ENCODE data around the gene PFKL.

The PFKL gene

GRCh38 chr21:44299458-44300261 is at the start of gene PFKL:
TSS of gene PFKL (plus strand) at chr21:44300053. CDS start at chr21:44300106, 53 bp downstream.
- no peak for FAIRE-seq

DNA sequence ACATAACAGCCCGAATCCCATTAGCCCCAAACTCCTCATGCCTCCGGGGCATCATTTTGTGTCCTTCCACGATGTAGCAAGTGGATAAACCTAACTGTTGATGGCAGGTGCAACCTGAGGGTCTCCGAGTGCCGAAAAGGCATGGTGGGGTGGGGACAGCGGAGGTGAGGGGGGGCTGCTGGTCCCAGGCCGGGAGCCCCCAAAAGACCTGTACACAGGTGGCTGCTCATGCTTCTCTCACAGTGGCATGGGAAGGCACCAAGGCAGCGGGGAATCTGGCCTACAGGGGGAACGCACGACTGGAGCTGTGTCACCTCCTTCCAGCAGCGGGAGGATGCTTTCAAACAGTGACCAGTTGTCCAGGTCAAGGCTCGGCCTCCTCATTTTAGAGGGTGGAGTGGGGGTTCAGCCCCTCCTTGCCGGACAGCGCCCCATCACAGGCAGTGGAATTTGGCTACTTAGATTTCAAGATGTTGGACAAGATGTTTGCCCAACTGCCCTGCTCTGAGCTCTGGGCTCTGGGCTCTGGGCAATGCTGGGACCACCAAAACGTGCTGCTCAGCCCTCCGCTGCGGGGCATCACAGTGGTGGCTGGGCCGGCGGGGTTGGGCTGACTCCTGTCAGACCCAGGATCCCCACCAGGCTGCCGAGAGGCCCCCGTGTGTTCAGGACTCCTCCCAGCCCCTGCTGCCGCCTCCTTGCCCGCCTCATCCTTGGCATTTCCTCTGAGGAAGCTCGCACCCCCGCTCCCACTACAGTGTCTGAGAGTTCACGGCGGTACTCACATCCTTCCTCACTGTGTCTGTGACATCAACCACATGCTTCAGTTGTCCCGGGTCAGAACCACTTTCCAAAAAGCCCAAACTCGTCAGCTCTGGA is 45.8 kb upstream of the PFKL start:
- FAIRE-seq, result no peak

DNA sequence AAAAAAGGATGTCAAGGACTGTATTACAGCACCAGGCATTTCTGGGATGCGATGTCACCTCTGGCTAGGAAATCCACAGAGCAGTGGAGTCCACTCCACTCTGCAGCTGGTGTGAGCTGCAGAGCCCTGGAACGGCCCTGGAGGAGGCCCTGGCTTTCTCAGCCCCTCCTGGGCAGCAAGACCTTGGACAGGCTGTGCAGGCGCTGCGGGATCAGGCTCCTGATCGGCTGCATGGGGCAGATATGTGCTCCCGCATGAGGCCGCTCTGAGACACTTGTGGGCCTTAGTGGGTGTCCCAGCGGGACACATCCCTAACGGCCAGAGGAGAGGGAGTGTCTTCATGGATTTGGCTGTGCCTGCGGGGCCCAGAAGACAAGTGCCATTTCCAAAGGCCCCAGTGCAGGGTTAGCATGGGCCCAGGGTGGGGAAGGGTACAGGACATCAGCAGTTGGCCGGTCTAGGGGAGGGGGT is 44.3 kb upstream of the PFKL start:
- FAIRE-seq, result no peak

- FAIRE-seq, result no peak
Measured at GRCh38 chr21:44258056-44258725, 41.7 kb upstream of the PFKL start.

DNA sequence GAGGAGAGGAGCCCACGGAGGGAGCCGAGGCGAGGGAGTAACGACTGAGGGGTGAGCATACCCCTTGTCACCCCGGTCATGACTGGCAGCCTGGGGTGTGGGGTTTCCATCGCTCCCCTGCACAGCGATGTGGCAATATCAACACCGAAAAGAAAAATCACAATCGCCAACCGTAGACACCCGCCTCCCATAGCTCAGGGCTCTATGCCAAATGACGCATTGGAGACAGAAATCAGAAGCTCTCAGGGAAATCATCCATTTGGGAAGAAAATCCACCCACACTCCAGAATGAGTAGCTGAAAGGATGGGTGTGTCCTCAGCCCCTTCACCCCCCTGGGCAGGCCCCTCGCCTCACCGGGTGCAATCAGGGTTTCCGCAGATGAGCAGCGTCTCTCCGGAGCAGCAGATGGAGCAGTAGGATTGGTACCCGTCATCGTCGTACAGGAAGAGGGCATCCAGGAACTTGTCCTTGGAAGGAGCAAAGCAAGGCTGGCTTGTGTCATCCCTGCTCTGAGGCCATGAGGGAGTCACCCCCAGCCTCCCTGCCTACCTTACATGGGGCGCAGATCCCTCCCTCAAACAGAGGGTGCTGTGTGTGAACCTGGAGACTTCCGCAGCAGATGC is 40.7 kb upstream of the PFKL start:
- no peak for FAIRE-seq

- FAIRE-seq, result no peak
Measured at GRCh38 chr21:44260066-44260465, 39.8 kb upstream of the PFKL start.

- no peak for FAIRE-seq
Measured at GRCh38 chr21:44260791-44261631, 38.8 kb upstream of the PFKL start.

DNA sequence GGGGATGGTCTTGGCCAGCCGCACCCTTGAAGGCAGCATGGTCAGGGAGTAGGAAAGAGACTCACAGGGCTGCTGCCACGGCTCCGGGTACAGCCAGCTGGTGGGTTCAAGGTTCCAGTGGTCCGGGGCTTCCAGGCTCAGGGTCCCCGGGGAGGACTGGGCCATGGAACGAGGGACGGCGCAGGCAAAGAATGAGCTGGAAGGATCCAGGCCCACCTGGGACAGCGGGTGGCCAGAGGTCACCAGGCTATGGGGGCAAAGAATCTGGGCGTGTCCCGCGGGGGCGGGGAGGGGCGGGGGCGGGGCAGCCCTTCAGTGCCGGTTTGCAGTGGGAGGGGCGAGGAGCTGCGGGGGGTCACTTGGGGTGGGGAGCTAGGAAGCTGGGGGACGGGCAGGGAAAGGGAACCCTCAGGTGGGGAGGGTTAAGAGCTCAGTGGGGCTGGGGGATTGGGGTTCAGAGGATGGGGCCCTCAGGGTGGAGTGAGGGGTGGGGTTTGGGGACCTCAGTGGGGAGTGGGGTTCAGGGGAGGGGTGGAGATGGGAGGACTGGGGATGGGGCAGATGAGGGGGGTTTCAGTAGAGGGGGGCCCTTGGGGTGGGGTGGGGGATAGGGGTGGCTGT is 38.1 kb upstream of the PFKL start, which contains the start of gene DNMT3L:
Gene DNMT3L (minus strand): TSS at position 223 of the 621 bp plus-strand sequence. CDS start 638 bp downstream, outside the sequence.
- FAIRE-seq, result no peak

DNA sequence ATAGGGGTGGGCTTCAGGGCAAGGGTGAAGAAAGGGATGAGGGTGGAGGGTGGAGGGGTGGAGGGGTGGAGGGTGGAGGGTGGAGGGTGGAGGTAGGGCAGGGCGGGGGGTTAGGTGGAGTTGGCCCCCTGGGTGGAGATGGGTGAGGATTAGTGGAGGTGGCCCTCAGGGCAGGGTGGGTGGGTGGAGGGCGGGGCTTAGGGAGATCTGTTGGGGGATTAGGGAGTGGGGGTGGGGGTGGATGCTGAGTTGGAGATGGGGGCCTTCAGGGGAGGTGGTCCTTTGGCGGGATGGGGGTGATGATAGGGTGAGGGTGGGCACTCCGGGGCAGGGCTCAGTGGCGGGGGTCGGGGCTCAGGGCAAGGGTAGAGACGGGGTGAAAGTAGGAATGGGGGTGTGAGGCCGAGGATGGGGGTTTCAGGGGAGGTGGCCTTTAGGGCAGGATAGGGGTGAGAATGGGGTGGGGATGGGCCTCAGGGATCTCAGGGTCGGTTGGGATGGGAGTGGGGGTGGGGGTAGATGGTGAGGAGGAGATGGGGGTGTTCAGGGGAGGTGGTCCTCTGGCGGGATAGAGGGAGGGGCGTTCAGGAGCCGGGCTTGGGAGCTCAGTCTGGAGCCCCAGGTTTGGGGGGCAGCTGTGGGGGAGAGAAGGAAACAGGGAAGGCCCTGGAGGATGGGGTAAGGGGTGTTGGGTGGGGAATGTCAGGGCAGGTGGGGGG is 37.4 kb upstream of the PFKL start:
- no peak for FAIRE-seq

GRCh38 chr21:44263221-44263760 is 36.6 kb upstream of the PFKL start:
- no peak for FAIRE-seq

DNA sequence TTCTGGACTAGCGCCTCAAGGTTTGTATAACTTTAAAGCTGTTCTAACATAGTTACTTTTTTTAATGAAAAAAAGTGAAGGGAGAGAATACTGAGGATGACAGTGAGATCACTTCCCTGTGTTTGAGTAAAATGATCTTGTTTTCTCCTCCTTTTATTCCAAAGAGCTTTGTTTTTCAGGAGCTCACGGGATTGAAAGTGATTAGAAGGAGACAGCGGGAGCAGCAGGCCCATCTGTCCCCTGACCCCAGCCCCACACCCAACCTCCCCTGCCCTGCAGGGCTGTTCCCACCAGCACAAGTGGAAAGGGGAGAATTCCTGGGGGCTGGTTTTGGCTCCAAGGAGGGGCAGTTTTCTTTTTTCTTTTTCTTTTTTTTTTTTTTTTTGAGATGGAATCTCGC is 36.1 kb upstream of the PFKL start:
- FAIRE-seq, result no peak

- no peak for FAIRE-seq
Measured at GRCh38 chr21:44265734-44266270, 34.1 kb upstream of the PFKL start.

DNA sequence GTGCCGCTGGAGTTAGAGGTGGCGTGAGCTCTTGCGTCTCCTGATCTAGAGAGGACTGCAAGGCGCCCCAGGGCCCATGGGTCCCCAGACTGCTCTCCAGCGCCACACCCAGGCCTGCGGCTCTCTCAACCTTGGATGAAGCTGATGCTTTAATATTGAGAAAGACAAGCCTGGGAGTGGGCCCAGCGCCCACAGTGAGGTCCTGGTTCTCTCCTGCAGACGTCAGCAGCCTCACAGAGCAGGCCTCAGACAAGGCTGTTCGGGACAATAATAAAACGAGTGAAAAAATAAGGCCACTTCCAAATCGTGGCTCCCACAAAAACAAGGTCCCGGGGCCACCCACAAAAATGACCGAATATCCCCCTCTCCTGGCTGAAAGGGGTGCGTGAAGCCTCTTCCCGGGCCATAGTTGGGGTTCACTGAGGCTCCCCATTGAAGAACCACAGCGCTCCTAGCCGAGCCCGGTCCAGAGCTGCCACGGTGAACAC is 32.2 kb upstream of the PFKL start:
- FAIRE-seq, result no peak

GRCh38 chr21:44269090-44269489 is 30.8 kb upstream of the PFKL start:
- FAIRE-seq, result no peak

DNA sequence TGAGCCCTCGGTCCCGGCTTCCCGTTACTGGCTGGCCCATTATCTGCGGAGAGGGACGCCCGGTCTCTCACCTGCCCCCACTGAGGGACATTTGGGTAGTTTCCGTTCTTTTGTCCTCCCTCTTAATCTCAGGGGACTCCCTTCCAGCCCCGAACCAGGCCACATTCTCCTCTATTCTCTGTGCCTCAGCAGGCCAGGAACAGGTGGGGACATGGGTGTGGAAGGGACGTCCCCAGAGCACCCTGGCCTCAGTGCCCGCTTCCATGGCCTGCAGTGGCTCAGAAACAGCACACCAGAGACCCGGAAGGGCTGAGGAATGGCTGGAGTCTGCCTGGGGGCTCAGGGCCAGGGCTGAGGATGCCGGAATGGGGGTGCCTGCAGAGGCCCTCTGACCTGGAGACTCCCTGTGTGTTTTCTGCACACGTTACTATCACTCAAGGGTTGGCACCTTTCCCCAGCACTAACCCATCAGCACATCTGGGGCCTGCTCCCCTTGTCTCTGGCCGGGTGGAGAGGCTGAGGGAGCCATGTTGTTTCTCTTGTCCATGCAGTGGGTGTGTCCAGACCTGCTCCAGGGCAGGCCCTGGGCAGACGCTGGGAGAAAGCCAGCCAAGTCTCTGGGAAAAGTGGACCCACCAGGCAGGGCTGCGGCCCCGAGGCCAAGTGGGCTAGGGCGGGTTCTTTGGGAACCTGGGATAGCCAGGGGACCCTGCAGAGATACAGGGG is 28.1 kb upstream of the PFKL start:
- no peak for FAIRE-seq

DNA sequence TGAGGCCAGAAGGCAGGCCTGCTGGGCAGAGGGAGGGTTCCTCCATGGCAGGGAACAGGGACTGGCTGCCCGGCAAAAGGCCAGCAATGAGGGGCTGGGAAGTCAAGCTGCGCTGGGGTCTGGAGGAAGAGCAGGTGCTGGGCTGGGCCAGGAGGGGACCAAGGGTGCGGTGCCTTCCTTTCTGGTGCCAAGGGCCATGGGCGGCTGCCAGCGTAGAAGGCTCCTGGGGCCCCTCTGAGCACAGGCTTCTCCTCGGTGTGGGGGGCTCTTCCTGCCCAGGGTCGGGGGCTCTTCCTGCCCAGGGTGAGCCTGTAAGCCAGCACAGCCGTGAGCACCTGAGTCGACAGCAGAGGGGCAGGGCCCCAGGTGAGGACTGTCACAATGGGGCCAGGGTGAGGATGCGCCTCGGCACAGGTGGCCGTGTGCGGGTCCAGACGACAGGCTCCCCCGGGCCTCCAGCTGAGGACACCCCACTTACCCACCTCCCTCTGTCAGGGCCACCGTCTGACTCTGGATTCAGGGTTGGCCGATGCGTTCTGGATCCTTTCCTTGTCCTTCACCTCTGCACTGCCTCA is 27.5 kb upstream of the PFKL start:
- no peak for FAIRE-seq

- FAIRE-seq, result no peak
Measured at GRCh38 chr21:44273046-44273445, 26.8 kb upstream of the PFKL start.

GRCh38 chr21:44275041-44275440 is 24.8 kb upstream of the PFKL start:
- no peak for FAIRE-seq
